Measurements from ENCODE around the gene PCSK4. TPM values are rescaled to one million over a fixed set of nuclear protein-coding genes. Genes with fewer than 3 reads are reported as not detected.
"Not testable (repeated sequence)": the region's sequence is repeated elsewhere in the genome, so short reads cannot be mapped to it uniquely, and the experiment has no call there.

The PCSK4 gene
- total RNA-seq, 6 experiments from 2014 or later = 0.34 to 1.2 (median 0.98) TPM

- H3K27ac Mint-ChIP-seq = no peak overlapping the region
- no peaks in the 10 kb centered on the region for H3K36me3 Mint-ChIP-seq (ENCODE audit: low read depth)
- no peaks in the 10 kb centered on the region for H3K4me1 Mint-ChIP-seq (ENCODE audit: low read depth)
- no peak overlapping the region for H3K4me3 Mint-ChIP-seq
- no peak for DNase-seq
- no peaks in the 10 kb centered on the region for H3K9me3 Mint-ChIP-seq
- no peak for TF ChIP-seq CTCF (IDR thresholded peaks at IDR 0.05)
- H3K27me3 Mint-ChIP-seq (ENCODE audit: insufficient read depth) = peaks cover 6% of the 10 kb centered on the region
These were observed 41.9 kb upstream of the PCSK4 start for GRCh38 chr19:1532003-1532402.

GRCh38 chr19:1531587-1531986 is 41.4 kb upstream of the PCSK4 start:
- TF ChIP-seq CTCF (IDR thresholded peaks at IDR 0.05) = no peak
- DNase-seq = no peak
- no peak overlapping the region for H3K4me3 Mint-ChIP-seq
- H3K9me3 Mint-ChIP-seq = no peaks in the 10 kb centered on the region
- no peaks in the 10 kb centered on the region for H3K4me1 Mint-ChIP-seq (ENCODE audit: low read depth)
- no peaks in the 10 kb centered on the region for H3K36me3 Mint-ChIP-seq (ENCODE audit: low read depth)
- peaks cover 6% of the 10 kb centered on the region for H3K27me3 Mint-ChIP-seq (ENCODE audit: insufficient read depth)
- H3K27ac Mint-ChIP-seq = no peak overlapping the region

- not testable (repeated sequence) for H3K27me3 Mint-ChIP-seq (ENCODE audit: insufficient read depth); H3K4me1 Mint-ChIP-seq (ENCODE audit: low read depth); H3K27ac Mint-ChIP-seq; H3K9me3 Mint-ChIP-seq; DNase-seq; H3K36me3 Mint-ChIP-seq (ENCODE audit: low read depth); H3K4me3 Mint-ChIP-seq
These were observed 40.7 kb upstream of the PCSK4 start for GRCh38 chr19:1530856-1531255.

GRCh38 chr19:1529430-1529816 is 39.3 kb upstream of the PCSK4 start:
- TF ChIP-seq CTCF (IDR thresholded peaks at IDR 0.05) = no peak
- Mint-ChIP-seq H3K4me3 (no peak overlapping the region), H3K36me3 (ENCODE audit: low read depth) (no peaks in the 10 kb centered on the region), H3K9me3 (peaks cover 6% of the 10 kb centered on the region), H3K27ac (no peak overlapping the region), H3K4me1 (ENCODE audit: low read depth) (no peaks in the 10 kb centered on the region; the same call in 1 of the 2 replicates), H3K27me3 (ENCODE audit: insufficient read depth) (peaks cover 6% of the 10 kb centered on the region)
- no peak for DNase-seq

GRCh38 chr19:1528596-1529429 is 38.7 kb upstream of the PCSK4 start:
- no peak for TF ChIP-seq CTCF (IDR thresholded peaks at IDR 0.05)
- Mint-ChIP-seq H3K36me3 (ENCODE audit: low read depth) (no peaks in the 10 kb centered on the region), H3K27me3 (ENCODE audit: insufficient read depth) (peaks cover 8% of the 10 kb centered on the region), H3K9me3 (peaks cover 7% of the 10 kb centered on the region), H3K4me1 (ENCODE audit: low read depth) (no peaks in the 10 kb centered on the region; the same call in 1 of the 2 replicates), H3K4me3 (no peak overlapping the region), H3K27ac (no peak overlapping the region)
- DNase-seq = no peak

GRCh38 chr19:1527650-1528309 is 37.6 kb upstream of the PCSK4 start:
- TF ChIP-seq CTCF (IDR thresholded peaks at IDR 0.05) = no peak
- no peak overlapping the region for H3K4me3 Mint-ChIP-seq
- peaks cover 7% of the 10 kb centered on the region for H3K9me3 Mint-ChIP-seq
- no peaks in the 10 kb centered on the region for H3K36me3 Mint-ChIP-seq (ENCODE audit: low read depth)
- no peak for DNase-seq
- no peaks in the 10 kb centered on the region; the same call in 1 of the 2 replicates for H3K4me1 Mint-ChIP-seq (ENCODE audit: low read depth)
- no peak overlapping the region for H3K27ac Mint-ChIP-seq
- peaks cover 14% of the 10 kb centered on the region for H3K27me3 Mint-ChIP-seq (ENCODE audit: insufficient read depth)
